ENCODE data around the gene APCDD1L. TPM values are rescaled to one million over a fixed set of nuclear protein-coding genes. Genes with fewer than 3 reads are reported as not detected.

APCDD1L gene
- total and polyA plus RNA-seq, 9 donors, result 0.08 to 0.62 TPM; not detected in 7

DNA sequence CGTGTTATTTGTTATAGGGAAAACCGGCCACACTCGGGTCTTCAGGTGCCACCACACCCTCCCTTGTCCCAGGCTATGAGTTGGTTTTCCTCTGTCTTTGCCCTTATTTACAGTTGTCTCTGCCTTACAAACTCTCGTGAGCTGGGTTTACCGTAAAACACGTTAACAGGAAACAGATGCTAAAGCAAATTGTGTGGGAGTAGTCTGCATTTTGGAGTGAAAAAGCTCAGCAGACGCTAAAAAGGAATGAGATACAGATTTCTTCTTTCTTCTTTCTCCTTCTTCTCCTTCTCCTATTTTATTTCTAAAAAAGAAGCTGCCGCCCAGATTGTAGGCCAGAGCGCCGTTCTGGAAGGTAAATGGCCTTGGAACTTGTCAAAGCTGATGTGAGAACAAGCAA is 51.9 kb downstream of the APCDD1L start:
- Histone ChIP-seq H3K4me1 (ENCODE audit: insufficient read depth) (no peaks in the 10 kb centered on the region), H3K36me3 (no peaks in the 10 kb centered on the region), H3K4me3 (no peak overlapping the region), H3K9me3 (no peaks in the 10 kb centered on the region), H3K27ac (peak overlapping the region in 1 of 2 donors; percentile 9), H3K27me3 (no peaks in the 10 kb centered on the region)
- DNase-seq, result no peak
- no peak for TF ChIP-seq POLR2A (IDR thresholded peaks at IDR 0.05)
- no peak for TF ChIP-seq EP300 (IDR thresholded peaks at IDR 0.05)
- TF ChIP-seq, protein P1, sequence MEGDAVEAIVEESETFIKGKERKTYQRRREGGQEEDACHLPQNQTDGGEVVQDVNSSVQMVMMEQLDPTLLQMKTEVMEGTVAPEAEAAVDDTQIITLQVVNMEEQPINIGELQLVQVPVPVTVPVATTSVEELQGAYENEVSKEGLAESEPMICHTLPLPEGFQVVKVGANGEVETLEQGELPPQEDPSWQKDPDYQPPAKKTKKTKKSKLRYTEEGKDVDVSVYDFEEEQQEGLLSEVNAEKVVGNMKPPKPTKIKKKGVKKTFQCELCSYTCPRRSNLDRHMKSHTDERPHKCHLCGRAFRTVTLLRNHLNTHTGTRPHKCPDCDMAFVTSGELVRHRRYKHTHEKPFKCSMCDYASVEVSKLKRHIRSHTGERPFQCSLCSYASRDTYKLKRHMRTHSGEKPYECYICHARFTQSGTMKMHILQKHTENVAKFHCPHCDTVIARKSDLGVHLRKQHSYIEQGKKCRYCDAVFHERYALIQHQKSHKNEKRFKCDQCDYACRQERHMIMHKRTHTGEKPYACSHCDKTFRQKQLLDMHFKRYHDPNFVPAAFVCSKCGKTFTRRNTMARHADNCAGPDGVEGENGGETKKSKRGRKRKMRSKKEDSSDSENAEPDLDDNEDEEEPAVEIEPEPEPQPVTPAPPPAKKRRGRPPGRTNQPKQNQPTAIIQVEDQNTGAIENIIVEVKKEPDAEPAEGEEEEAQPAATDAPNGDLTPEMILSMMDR (IDR thresholded peaks at IDR 0.05), result no peak
- intact Hi-C loops (cut with DNase I), result no loop called here
- WGBS, 3 donors, result 30 to 36% (median 34%) methylated on average over 10 of the region's 10 CpGs

DNA sequence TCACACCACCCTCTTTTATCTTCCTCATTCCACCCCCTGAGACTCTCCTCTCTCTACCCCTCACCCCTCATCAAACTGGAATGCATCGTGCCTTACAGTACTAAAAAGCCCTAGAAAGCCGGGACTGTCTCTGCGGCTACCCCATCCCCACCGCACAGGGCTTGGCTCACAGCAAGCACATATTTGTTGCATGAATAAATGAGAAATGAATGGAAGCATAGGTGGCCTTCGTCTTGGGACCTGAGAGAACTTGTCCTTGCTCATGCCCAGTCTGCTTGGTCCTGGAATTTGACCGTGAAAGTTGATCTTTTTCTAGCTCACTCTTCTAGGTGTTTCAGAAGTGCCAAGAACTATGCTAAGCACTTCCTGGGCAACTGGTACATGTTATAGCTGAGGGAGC is 53.3 kb downstream of the APCDD1L start:
- no peaks in the 10 kb centered on the region for H3K27me3 ChIP-seq
- H3K4me3 ChIP-seq, result no peak overlapping the region
- no peaks in the 10 kb centered on the region for H3K36me3 ChIP-seq
- H3K4me1 ChIP-seq (ENCODE audit: insufficient read depth), result no peaks in the 10 kb centered on the region
- no peak for DNase-seq
- no peaks in the 10 kb centered on the region for H3K9me3 ChIP-seq
- H3K27ac ChIP-seq, result no peak overlapping the region
- WGBS, 3 donors, result 95 to 96% (median 95%) methylated on average over 6 of the region's 6 CpGs
- intact Hi-C loops (cut with DNase I), result no loop called here
- no peak for TF ChIP-seq POLR2A (IDR thresholded peaks at IDR 0.05)
- TF ChIP-seq, protein P1 (IDR thresholded peaks at IDR 0.05), result no peak
- no peak for TF ChIP-seq EP300 (IDR thresholded peaks at IDR 0.05)

DNA sequence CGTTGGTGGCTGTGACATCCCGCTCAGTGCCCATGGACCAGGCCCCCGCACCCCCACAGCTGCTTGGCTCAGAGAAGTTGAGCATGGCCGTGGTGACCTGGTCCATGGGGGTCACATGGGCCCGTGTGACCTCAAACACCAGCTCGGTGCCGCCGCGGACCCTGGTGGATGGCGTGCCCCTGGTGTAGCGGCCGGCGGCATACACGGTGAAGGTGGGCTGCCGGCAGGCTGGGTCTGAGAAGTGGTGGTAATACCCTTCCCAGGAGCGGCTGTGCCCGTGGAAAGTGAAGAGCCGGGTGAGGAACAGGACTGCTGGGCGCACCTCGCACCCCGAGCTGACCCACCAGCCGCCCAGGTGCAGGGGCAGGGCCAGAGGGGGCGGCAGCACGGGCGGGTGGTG is 54.1 kb downstream of the APCDD1L start:
- Histone ChIP-seq H3K27ac (no peak overlapping the region), H3K4me1 (ENCODE audit: insufficient read depth) (no peaks in the 10 kb centered on the region), H3K9me3 (no peaks in the 10 kb centered on the region), H3K27me3 (no peaks in the 10 kb centered on the region), H3K36me3 (no peaks in the 10 kb centered on the region), H3K4me3 (no peak overlapping the region)
- WGBS, 3 donors, result 94 to 98% (median 96%) methylated on average over 21 to 25 of the region's 25 CpGs
- no peak for TF ChIP-seq EP300 (IDR thresholded peaks at IDR 0.05)
- TF ChIP-seq, protein P1 (IDR thresholded peaks at IDR 0.05), result no peak
- no peak for TF ChIP-seq POLR2A (IDR thresholded peaks at IDR 0.05)
- no peak for DNase-seq
- intact Hi-C loops (cut with DNase I), result no loop called here

DNA sequence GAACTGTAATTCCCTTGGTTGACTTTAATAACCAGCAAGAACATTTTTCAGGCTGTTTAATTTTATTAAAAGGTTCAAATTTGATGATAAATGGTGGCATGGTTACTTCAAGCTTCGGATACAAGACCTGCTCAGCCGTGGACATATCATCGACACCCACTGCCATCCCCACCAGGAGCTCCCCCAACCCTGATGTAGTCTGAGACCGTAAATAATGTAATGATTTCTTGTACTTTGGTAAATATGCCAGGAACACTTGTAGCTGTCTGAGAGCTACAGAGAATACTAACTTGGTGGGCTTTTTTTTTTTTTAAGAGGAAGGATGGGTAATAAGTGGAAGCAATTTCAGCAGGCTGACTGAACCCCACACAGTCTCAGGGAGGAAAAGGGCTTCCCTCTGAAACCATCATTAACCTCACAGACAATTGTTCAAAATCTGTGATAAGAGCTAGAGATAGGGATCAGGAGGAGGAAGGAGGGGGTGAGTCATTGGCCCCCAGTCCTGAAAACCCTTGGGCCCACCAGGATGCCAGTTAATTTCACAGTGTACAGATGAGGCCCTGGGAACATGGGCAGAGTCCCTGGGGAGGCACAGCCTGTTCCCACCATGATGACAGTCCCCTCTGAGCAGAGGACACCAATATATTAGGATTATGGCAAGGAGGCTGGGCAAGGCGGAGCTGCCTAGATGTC is 56.0 kb downstream of the APCDD1L start:
- TF ChIP-seq EP300 (IDR thresholded peaks at IDR 0.05) (no peak), POLR2A (IDR thresholded peaks at IDR 0.05) (no peak)
- TF ChIP-seq, protein P1 (IDR thresholded peaks at IDR 0.05), result no peak
- H3K4me1 ChIP-seq (ENCODE audit: insufficient read depth), result peaks cover under 1% of the 10 kb centered on the region
- no peak overlapping the region for H3K4me3 ChIP-seq
- no peak for DNase-seq
- no peaks in the 10 kb centered on the region for H3K27me3 ChIP-seq
- WGBS, 3 donors, result 95 to 97% (median 96%) methylated on average over 5 of the region's 5 CpGs
- H3K9me3 ChIP-seq, result no peaks in the 10 kb centered on the region
- H3K27ac ChIP-seq, result no peak overlapping the region
- H3K36me3 ChIP-seq, result no peaks in the 10 kb centered on the region
- intact Hi-C loops (cut with DNase I), result no loop called here
